ENCODE results near the gene RO60.
A peak's percentile ranks its signal among the peaks of the same experiment; 100 is the strongest.
"Not testable (repeated sequence)": the region's sequence is repeated elsewhere in the genome, so short reads cannot be mapped to it uniquely, and the experiment has no call there.

The RO60 gene

DNA sequence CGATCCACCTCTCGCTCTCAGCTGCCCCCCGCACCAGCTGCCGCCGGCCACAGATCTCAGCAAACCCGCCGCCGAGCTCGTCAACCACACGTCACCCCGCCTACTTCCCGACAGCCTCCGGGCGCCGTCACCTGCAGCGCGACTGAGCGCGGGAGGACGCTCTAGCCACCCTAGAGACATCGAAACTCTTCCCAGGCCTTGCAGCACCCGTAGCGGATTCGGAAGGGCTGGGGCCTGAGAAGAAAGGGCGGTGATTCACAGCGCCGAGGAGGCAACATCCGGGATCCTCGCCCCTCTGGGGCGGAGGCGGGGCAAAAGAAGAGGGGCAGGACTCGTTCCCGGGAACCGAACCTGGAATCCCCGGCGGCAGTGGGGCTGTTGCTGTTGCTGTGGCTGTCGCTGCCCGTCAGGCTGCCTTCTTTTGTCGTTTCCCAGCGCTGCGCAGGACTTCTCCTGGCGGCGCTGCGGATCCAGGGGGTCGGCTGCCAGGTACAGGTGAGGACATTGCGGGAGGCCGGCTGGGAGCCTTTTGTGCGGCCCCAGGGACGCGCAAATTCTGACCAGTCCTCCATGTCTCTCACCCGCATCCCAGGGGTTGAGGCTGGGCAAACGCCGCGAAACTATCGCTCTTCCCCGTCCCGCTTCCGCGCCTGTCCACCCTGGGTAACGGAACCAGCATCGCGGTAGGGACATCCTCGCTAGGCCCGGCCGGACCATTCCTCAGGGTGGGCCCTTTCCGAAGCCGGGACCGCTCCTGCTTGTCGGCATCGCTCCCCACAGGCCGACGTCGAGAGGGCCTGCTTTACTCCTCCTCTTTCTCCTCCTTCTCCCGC, at the start of gene RO60, which contains the start of gene UCHL5:
RO60 (plus strand) TSS at position 331 of the 833 bp plus-strand sequence. CDS start 9,443 bp downstream, outside the sequence.
UCHL5 (minus strand) TSS at position 79 of the 833 bp plus-strand sequence. CDS start 100 bp downstream, outside the sequence.
- DNase-seq, result peak; percentile 96

DNA sequence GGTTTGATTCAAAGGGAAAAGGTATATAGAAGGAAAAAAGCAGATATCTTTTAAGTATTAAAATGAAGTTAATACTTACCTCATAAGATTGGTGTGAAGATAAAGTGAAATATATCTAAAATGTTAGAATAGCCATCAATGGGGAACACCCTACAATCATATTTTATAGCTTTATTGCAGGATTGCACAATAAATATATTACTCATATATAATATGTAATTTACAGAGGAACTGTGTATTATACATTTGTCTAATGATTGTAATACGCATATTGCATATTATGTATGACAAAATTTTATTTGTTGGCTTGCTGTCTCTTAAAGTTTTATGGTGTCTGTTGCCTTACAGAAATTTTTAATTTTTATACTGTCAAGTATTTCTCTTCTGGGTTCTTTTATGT, 48.0 kb upstream of the RO60 start:
- DNase-seq, result no peak

DNA sequence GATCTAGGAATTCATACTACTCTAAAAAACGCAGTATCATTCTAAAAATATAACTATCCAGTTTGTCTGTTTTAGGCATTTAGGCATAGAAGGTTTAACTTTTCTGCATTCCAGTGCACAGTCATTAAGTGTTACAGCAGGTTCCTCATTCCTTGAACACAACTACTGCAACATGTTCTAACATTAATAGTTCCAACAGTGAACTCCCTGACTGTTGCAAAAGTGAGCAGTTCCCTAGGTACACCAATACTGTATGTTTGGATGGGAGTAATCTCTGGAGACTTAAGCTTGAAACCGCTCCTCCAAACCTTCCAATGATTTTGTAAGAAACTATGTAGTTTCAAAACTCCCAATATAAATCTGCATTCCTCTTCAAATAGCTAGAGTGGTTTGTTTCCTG, 46.4 kb upstream of the RO60 start:
- DNase-seq, result no peak

DNA sequence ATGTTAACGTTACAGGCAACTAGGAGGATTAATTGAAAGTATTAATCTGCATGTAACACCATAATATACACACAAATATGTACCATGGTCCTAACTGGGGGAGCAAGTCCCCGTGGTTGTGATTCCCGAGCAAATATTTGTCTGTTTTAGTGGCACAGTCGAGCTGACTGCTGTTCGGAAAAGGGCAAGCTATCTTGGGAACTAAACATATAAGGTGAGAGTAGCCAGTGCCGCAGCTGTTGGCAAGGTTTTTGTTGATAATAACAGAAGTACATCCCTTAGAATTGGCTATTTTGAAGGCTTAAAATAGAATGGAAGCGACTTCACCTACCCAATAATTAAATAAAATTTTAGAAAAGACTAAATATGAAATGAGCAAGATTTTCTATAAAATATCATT, 45.7 kb upstream of the RO60 start:
- DNase-seq, result no peak

DNA sequence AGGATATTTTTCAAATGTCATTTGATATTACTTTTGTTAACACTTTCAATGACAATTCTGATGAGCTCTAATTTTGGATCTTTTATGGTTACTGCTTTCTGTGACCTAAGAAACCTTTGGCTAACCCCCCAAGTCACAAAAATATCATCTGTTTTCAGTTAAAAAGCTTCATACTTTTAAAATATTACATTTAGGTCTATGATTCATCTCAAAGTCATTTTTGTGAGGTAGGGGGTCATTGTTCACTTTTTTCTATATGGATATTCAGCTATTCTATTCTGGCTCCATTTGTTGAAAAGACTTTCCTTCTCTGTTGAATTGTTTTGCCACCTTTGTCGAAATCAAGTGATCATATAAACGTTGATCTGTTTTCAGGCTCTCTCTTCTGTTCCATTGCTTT, 45.0 kb upstream of the RO60 start:
- DNase-seq, result no peak

DNA sequence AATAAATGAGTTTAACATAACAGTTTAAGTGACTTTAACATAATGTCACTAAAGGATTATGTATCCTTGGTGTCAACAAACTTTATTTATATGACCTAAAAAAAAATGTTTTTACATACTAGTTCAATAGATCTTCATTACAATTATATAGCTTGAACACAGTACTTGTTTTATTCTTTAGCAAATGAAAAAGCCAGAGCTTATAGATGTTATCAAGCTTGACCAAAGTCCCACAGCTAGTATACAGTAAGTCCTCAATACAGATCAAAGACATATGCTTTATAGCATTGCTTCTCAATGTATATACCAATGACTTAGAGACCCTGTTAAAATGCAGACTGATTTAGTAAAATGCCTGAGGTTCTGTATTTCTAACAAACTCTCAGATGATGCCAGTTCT, 42.6 kb upstream of the RO60 start:
- no peak for DNase-seq

DNA sequence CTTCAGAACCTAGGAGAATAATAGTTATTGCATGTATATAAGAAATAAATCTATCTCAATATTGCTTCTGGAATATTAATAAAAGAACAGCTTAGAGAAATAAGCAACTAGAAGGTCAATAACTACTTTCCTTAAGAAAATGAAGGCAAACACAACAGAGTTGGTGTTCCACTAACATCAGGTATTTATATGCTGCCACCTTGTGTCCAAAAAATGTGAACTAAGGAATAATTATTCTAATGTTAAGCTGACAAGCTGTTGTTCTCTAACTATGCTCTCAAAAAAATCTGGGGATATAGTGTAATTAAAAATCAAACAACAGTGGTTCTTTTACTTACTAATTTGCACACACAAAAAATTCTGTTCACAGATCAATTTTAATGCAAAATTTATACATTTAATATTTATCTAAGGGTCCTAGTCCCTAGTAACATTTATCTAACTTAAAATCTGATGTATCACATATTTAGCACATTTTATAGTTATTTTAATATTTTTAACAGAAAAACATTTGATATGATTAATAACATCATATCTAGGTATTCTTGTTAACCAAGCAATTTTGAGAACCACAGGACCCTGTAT, 39.9 kb upstream of the RO60 start:
- peak; percentile 5 for DNase-seq

DNA sequence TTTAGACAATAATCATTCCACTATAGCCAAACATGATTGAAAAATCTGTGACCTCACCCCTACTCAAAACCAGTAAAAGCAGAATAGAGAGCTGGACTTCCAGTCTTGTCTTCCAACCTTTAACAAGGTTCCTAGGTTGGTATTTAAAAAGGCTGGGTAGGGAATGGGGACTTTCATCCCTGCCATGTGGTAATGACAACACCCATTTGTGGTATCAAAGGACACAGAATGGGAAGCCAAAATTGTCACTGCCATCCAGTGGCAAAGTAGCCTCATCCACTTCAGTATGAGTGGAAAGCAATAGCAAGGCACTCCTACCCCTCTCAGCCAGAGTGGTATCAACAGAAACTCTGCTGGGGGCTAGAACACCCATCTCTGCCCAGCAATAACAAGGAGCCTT, 34.2 kb upstream of the RO60 start:
- no peak for DNase-seq

DNA sequence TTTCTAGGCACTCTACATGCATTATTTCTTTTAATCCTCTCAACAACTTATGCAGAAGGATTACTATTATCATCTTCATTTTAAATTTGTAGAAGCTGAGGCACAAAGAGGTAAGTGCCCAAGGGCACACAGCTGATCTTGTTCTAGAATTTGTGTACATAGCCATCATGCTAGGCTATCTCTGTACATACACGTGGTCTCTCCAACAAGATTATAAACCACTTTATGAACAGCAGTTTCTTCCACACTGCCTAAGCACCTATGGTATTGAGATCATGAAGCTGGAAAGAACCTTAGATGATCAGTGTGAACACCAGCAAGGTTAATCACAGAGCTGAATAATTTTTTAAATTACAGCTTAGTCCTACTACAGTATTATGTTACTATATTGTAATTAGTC, 29.1 kb upstream of the RO60 start:
- DNase-seq, result no peak

DNA sequence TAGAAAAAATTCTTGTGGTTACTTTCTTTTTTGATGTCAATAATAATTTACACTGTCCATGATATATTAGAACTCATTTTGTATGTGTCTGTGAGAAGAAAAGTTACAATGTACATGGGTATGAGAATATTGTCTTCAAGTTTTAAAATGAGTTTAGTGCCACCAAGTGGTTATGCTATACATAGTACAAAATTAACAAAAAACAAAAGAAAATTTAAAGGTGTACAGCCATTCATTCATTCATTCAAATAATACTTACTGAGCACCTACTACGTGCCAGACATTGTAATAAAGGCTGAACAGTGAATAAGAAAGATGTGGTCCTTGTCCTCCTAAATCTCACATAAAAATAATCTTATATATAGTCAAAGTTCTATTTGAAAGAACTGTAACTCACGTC, 28.0 kb upstream of the RO60 start:
- no peak for DNase-seq

DNA sequence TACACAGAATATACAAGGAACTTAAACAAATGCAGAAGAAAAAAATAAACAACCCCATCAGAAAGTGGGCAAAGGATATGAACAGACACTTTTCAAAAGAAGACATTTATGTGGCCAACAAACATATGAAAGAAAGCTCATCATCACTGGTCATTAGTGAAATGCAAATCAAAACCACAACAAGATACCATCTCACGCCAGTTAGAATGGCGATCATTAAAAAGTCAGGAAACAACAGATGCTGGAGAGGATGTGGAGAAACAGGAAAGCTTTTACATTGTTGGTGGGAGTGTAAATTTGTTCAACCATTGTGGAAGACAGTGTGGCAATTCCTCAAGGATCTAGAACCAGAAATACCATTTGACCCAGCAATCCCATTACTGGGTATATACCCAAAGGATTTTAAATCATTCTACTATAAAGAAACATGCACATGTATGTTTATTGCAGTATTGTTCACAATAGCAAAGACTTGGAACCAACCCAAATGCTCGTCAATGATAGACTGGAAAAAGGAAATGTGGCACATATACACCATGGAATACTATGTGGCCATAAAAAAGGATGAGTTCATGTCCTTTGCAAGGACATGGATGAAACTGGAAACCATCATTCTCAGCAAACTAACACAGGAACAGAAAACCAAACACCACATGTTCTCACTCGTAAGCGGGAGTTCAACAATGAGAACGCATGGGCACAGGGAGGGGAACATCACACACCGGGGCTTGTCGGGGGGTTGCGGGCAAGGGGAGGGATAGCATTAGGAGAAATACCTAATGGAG, 26.6 kb upstream of the RO60 start:
- DNase-seq, result not testable (repeated sequence)

DNA sequence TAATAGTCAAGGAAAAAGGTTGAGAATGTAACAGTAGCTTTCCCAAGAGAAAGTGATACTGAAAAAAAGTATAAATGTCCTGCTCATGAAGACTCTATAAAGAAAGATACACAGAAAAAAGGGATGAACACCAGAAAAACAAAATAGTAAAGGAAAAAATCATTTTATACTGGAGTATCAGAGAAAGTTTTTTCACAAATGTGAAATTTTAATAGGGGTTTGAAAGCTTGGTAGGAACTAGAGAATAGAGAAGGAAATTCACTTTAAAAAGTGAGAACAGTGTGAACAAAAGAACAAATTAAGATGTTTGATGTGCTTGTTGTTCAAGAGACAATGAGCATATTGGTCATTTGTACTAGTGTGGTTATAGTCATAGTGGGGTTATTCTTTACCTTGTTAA, 25.8 kb upstream of the RO60 start:
- no peak for DNase-seq

DNA sequence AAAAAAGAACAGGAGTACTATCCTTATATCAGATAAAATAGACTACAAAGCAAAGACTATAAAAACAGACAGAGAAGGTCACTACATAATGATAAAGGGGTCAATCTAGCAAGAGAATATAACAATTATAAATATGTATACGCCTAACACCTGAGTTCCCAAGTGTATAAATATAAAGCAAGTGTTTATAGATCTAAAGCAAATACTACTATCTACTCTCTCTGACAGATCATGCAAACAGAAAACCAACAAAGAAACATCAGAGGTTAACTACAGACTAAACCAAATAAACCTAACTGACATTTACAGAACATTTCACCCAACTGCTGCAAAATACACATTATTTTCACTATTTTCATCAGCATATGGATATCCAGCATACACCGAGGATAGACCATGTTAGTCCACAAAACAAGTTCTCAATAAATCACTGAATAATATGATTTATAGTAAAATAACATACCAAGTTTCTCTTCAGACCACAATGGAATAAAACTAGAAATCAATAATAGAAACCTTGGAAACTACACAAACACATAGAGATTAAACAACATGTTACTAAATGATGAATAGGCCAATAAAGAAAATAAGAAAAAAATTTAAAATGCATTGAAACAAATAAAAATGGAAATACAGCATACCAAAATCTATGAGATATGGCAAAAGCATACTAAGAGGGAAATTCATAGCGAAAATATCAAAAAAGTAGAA, 22.9 kb upstream of the RO60 start:
- no peak for DNase-seq

DNA sequence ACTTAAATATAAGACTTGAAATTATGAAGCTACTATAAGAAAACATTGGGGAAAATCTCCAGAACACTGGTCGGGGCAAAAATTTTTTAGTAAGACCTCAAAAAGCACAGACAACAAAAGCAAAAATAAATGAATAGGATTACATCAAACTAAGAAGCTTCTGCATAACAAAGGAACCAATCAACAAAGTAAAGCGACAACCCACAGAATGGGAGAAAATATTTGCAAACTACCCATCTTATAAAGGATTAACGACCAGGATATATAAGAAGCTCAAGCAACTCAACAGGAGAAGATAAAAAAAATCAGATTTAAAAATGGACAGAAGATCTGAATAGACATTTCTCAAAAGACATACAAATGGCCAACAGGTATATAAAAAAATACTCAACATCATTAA, 19.4 kb upstream of the RO60 start:
- DNase-seq, result no peak

DNA sequence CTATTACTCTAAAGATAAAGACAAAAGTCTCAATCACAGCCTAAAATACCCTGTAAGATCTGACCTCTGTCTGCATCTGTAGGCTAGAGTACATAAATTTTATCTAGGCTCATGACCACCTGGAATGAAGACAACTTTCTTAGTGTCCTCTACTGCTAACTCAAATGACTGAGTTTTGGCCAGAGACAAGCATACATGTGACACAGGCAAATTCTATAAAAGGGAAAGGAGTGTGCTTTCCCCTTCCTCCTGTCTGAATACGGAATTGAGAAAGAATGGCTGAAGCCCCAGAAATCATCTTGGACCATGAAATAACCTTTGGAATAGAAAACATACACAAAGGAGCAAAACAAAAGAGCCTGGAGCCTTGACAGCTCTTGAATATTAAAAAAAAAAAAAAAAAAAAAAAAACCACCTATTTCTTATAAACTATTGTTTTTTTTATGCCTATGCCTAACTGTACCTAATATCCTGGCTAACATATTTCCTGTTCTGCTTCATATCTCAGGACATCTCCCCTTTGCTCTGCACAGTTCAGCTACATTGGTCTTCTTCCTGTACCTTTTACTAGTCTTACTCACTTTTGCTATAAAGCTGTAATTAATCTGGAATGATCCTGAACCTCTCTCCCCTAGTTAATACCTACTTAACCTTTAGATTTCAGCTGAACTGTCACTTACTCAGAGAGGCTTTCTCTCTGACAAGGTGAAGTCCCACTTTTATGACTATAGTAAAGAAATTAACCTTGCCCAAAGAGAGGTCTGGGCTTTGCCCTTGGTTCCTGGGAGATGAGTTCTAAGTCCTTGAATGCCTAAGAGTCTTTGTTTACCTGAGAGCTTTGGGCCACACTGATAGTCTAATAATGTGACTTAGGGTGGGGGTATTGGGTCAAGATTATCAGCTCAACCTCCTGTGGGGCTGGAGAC, 16.4 kb upstream of the RO60 start:
- DNase-seq, result no peak

DNA sequence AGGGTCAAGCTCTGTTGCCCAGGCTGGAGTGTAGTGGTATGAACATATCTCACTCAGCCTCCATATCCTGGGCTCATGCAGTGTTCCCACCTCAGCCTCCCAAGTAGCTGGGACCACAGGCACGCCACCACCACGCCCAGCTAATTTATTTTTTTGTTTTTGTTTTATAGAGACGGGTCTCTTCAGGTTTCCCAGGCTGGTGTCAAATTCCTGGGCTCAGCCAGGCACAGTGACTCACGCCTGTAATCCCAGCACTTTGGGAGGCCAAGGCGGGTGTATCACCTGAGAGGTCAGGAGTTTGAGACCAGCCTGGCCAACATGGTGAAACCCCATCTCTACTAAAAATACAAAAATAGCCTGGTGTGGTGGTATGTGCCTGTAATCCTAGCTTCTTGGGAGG, 10.5 kb upstream of the RO60 start:
- DNase-seq, result not testable (repeated sequence)

DNA sequence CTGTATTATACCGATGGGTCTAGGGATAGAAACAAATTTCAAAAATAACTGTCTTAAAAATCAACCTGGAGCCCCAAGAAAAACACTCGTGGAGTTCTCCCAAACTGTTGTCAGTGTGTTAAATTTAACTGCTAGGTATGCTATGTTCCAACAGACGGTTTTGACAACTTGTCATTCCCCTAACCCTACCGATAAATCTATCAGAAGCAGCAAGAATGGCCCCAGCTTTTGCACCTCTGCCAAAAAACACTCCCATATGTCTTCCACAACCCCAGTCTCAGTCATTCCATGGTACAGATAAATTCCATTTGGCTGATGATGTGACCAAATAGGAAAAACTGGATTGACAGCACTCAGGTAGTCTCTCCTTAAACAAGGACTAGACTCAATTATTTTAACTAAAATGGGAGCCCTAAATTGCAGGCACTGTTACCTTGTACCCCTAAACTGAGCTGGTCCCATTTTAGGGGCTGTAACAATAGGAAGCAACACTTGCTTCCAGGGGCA, 5.2 kb upstream of the RO60 start:
- DNase-seq, result no peak

DNA sequence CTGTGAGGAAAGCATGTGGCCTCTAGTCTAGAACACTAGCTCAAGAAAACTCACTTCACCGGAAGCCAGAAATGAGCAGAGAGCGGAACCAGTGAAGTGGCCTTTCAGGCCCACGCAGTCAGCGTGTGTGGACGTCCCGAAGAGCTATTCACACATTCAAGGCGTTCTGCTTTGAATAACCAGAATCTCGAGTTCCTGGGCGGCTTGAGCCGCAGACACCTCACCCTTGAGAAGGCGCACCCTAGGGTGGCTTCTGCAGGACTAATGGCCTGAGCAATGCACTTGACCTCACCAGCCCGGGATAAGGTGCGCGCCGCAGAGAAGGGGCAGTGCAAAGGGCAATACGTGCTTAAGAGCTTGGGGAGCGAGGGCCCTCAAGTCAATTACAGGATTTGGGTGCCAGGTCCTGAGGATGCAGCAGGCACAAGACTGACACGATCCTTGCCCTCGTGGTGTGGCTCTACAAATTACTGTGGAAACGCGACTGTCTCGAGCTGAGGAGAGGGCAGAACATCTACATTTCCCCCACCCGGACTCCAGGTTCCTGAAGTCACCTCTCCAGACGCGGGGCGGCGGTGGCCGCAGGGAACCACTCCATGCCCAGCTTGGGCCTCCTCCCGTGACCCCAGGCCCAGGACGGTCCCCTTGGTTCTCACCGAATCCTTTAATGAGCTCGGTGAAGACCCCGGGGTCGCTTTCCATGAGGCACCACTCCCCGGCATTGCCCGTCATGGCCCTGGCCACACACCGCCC, 707 bp upstream of the RO60 start:
- DNase-seq, result peak; percentile 75

DNA sequence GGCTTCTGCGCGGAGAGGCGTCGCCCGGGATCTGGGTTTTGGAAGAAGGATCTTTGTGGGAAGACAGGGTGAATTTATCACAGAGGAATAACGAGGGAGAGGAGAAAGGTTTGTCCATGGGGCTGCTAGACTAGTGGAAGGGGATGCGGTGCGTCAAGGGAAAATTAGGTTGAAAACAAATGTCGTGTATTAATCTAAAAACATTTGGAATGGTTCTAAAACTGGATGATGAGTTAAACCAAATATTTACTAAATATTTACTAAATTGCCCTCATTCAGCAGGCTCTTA, 647 bp downstream of the RO60 start:
- no peak for DNase-seq

DNA sequence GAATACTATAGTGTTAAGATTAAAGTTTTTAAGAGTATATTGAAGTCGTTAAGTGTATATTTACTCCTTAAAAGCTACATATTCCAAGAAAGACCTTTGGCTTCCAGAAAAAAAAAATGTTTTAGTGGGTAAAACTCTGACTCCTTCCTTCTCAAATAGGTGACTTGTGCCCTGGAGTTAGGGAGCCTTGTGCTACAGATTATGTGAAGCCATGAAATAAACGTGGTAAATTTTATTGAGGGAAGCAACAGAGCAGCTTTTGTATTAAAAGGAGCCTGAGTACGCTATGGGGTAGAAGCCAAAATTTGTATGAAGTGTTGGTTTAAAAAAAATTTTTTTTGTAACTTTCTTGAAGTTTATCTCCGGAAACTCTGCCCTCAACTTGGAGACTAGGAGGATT, 994 bp downstream of the RO60 start:
- no peak for DNase-seq

DNA sequence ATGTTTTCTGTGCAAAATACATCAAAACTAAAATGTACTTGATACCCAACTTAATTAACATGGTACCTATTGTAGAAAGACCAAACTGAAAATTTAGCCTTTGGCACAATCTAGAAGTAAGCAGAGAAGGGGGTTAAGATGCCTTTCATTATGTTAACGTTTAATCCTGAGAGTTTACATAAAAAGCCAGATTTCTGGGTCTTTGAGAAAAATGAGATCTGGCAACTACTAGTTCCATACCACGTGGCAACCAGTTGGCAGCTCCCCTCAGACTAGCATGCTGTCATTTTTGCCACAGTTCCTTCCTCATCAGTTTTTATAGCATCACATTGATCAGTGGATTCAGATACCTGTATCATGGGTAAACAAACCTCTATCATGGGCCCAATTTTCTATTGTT, 1.5 kb downstream of the RO60 start:
- DNase-seq, result no peak
